Thymus (tissue), 11 donors: ENCODE measurements around the gene KPNA1. TPM values are rescaled to one million over a fixed set of nuclear protein-coding genes. Genes with fewer than 3 reads are reported as not detected.
"Not testable (repeated sequence)": the region's sequence is repeated elsewhere in the genome, so short reads cannot be mapped to it uniquely, and the experiment has no call there.

Experiments
- DNase-seq, 9 donors: peaks; one replicate each; pipeline ENCODE4 v3.0.0-alpha.2; 2013; ENCODE audit warnings: low spot score in 9 of 9, low read depth in 6 of 9, missing footprints in 1 of 9
- H3K27ac ChIP-seq, 2 donors: one replicate each; pipeline ENCODE4 v1.5.1; 2013; ENCODE audit warnings: control low read depth in 1 of 2, low read depth in 1 of 2, low read length in 1 of 2, mild to moderate bottlenecking in 1 of 2, moderate library complexity in 1 of 2
- H3K27me3 ChIP-seq, 2 donors: one replicate each; pipeline ENCODE4 v1.5.1; 2013; ENCODE audit warnings: low read length in 1 of 2; ENCODE audit not compliant: control insufficient read depth in 2 of 2, insufficient read depth in 1 of 2
- H3K36me3 ChIP-seq, 2 donors: one replicate each; pipeline ENCODE4 v1.5.1; 2013; ENCODE audit warnings: low read length in 1 of 2, mild to moderate bottlenecking in 1 of 2, moderate library complexity in 1 of 2; ENCODE audit not compliant: control insufficient read depth in 2 of 2, insufficient read depth in 2 of 2
- H3K4me1 ChIP-seq, 2 donors: one replicate each; pipeline ENCODE4 v1.5.1; 2013; ENCODE audit warnings: low read length in 2 of 2; ENCODE audit not compliant: control insufficient read depth in 2 of 2, insufficient read depth in 2 of 2
- H3K4me3 ChIP-seq, 2 donors: one replicate each; pipeline ENCODE4 v1.5.1; 2013; ENCODE audit warnings: low read length in 2 of 2, control low read depth in 1 of 2, mild to moderate bottlenecking in 1 of 2
- H3K9me3 ChIP-seq, 2 donors: one replicate each; pipeline ENCODE4 v1.5.1; 2013; ENCODE audit warnings: low read length in 1 of 2, mild to moderate bottlenecking in 1 of 2; ENCODE audit not compliant: control insufficient read depth in 2 of 2, insufficient read depth in 1 of 2
- WGBS: extraction: QIAGEN DNeasy Blood & Tissue Kit; methylation state at CpG from one replicate; pipeline ENCODE4 v1.1.7; 2013; 5-methylcytosine and 5-hydroxymethylcytosine counted together
- polyA plus RNA-seq: library from polyadenylated mRNA; stranded (reverse); fragments of 200-250 nt; gene quantifications from one replicate; pipeline ENCODE4 v1.2.3, GENCODE V29; 2013
- total RNA-seq: library from RNA; stranded (reverse); fragments of 120-200 nt; gene quantifications from one replicate; pipeline ENCODE4 v1.2.4, GENCODE V29; 2013
- donor health status: healthy.

The KPNA1 gene
- total and polyA plus RNA-seq, 2 donors: 14.2 to 19.8 TPM

- H3K4me1 ChIP-seq: peaks cover 6 to 8% of the 10 kb centered on the region in 2 donors
- WGBS: 21% methylated on average over 19 of the region's 19 CpGs
- H3K27ac ChIP-seq: peak overlapping the region; percentile 78 to 99
- peak in 2 of 9 donors; percentile 3 to 5 for DNase-seq
- no peaks in the 10 kb centered on the region for H3K27me3 ChIP-seq
- H3K4me3 ChIP-seq: peak overlapping the region; percentile 66 to 93
- no peaks in the 10 kb centered on the region for H3K9me3 ChIP-seq
- peaks cover 0 to 3% of the 10 kb centered on the region in 2 donors for H3K36me3 ChIP-seq
These were observed 1.2 kb downstream of the KPNA1 start for GRCh38 chr3:122513386-122514122.

DNA sequence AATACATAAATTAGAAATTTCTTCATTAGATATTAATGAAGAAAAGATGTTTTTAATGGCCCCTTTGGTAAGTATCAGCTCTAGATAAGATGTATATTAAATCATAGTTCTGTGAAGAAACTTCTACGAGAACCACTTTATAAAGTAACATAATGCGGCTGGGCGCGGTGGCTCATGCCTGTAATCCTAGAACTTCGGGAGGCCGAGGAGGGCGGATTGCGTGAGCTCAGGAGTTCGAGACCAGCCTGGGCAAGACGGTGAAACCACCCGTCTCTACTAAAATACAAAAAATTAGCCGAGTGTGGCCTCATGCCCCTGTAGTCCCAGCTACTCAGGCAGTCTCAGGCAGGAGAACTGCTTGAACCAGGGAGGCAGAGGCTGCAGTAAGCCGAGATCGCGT lies 2.5 kb downstream of the KPNA1 start:
- no peaks in the 10 kb centered on the region for H3K9me3 ChIP-seq
- H3K36me3 ChIP-seq: peaks cover 0 to 3% of the 10 kb centered on the region in 2 donors
- H3K27me3 ChIP-seq: no peaks in the 10 kb centered on the region
- no peak overlapping the region for H3K4me3 ChIP-seq
- no peak overlapping the region for H3K27ac ChIP-seq
- 97% methylated on average over 15 of the region's 15 CpGs for WGBS
- peaks cover 8 to 11% of the 10 kb centered on the region in 2 donors for H3K4me1 ChIP-seq
- no peak for DNase-seq

DNA sequence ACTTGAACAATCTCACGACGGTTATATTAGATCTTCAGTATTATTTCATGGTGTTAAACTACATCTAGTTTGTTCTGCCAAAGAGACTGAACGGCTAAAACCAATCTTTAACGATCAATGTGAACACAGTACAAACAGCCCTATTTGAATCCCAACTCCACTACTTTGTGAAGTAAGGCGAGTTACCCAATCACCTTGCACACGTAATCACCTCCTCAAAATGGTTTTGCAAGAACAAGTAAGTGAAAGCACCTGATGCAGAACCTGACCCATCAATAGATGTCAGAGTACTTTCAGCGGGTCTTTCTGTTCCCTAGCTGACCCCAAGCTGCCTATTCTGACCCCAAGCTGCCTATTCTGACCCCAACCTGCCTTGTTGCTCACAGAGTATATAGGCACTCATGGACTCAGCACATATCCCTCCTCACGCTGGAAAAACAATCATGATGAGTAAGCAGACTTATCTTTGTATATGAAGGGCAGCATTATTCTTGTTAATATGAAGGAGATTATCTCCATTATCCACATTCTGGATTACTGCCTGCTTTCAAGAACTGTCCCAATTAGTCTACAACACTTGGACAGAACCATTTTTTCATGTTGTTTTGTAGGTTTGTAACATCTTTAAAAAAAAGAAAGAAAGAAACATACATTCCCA lies 3.7 kb downstream of the KPNA1 start:
- WGBS: 94% methylated on average over 8 of the region's 8 CpGs
- no peak overlapping the region for H3K27ac ChIP-seq
- H3K36me3 ChIP-seq: peaks cover 0 to 3% of the 10 kb centered on the region in 2 donors
- H3K27me3 ChIP-seq: no peaks in the 10 kb centered on the region
- no peak overlapping the region for H3K4me3 ChIP-seq
- H3K9me3 ChIP-seq: no peaks in the 10 kb centered on the region
- peaks cover 8 to 11% of the 10 kb centered on the region in 2 donors for H3K4me1 ChIP-seq
- no peak for DNase-seq

- DNase-seq, H3K4me3 ChIP-seq, H3K27ac ChIP-seq, H3K9me3 ChIP-seq, H3K27me3 ChIP-seq, H3K36me3 ChIP-seq: not testable (repeated sequence)
- H3K4me1 ChIP-seq: peaks cover 5 to 11% of the 10 kb centered on the region in 2 donors
- WGBS: 97% methylated on average over 9 of the region's 9 CpGs
These were observed 5.8 kb downstream of the KPNA1 start for GRCh38 chr3:122508944-122509343.

- 67% methylated on average over 2 of the region's 2 CpGs for WGBS
- no peaks in the 10 kb centered on the region for H3K27me3 ChIP-seq
- H3K9me3 ChIP-seq: no peaks in the 10 kb centered on the region
- no peak overlapping the region for H3K27ac ChIP-seq
- no peak for DNase-seq
- H3K36me3 ChIP-seq: peaks cover 0 to 3% of the 10 kb centered on the region in 2 donors
- peaks cover under 1 to 6% of the 10 kb centered on the region in 2 donors for H3K4me1 ChIP-seq
- no peak overlapping the region for H3K4me3 ChIP-seq
These were observed 6.4 kb downstream of the KPNA1 start for GRCh38 chr3:122508135-122508914.

DNA sequence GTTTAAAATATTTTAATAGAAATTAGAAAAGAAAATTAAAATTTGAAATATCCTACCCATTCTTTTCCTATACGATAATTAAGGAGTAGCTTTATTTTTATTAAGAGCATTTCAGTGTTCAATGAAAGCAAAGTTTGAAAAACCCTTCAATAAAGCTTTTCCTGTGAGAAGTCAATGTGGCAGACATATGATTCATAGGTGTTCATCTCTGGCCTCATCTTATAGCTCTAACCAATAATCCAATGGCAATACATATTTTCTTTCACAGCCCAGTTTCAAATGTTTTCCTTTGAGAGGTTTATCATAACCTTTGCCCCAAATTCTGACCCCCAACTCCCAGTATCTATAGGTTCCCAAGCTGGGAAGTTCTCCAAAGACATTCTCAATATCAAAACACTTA lies 8.3 kb downstream of the KPNA1 start:
- no peaks in the 10 kb centered on the region for H3K9me3 ChIP-seq
- DNase-seq: no peak
- no peak overlapping the region for H3K27ac ChIP-seq
- H3K36me3 ChIP-seq: peaks cover 0 to 3% of the 10 kb centered on the region in 2 donors
- 99% methylated on average over 1 of the region's 1 CpG for WGBS
- H3K4me1 ChIP-seq: peaks cover 0 to 8% of the 10 kb centered on the region in 2 donors
- no peak overlapping the region for H3K4me3 ChIP-seq
- H3K27me3 ChIP-seq: no peaks in the 10 kb centered on the region

- Histone ChIP-seq H3K4me1 (peaks cover 0 to 8% of the 10 kb centered on the region in 2 donors), H3K27me3 (no peaks in the 10 kb centered on the region), H3K27ac (no peak overlapping the region), H3K36me3 (peaks cover 0 to under 1% of the 10 kb centered on the region in 2 donors), H3K9me3 (no peaks in the 10 kb centered on the region), H3K4me3 (no peak overlapping the region)
- WGBS: 80% methylated on average over 2 of the region's 2 CpGs
- DNase-seq: no peak
These were observed 9.1 kb downstream of the KPNA1 start for GRCh38 chr3:122505676-122506075.

DNA sequence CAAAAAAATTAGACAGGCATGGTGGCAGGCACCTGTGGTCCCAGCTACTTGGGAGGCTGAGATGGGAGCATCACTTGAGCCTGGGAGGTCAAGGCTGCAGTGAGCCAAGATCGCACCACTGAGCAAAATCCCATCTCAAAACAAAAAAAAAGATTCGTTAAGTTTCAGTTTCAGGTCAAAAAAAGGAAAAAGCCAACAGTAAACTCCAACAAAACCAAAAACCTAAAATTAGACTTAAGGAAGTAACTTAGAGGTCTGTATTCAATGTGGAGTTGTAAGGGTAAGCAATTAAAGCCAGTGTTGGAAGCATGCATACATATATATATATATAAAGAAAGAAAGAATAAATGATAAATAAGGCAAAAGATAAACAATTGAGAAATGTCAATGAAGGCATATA lies 11.8 kb downstream of the KPNA1 start:
- Histone ChIP-seq H3K27ac (no peak overlapping the region), H3K4me3 (no peak overlapping the region), H3K9me3 (no peaks in the 10 kb centered on the region), H3K4me1 (peaks cover 0 to 3% of the 10 kb centered on the region in 2 donors), H3K36me3 (no peaks in the 10 kb centered on the region), H3K27me3 (no peaks in the 10 kb centered on the region)
- no peak for DNase-seq
- 57% methylated on average over 2 of the region's 2 CpGs for WGBS

GRCh38 chr3:122502139-122502538 lies 12.6 kb downstream of the KPNA1 start:
- no peaks in the 10 kb centered on the region for H3K27me3 ChIP-seq
- peaks cover 0 to 3% of the 10 kb centered on the region in 2 donors for H3K4me1 ChIP-seq
- WGBS: 89% methylated on average over 2 of the region's 2 CpGs
- DNase-seq: no peak
- H3K27ac ChIP-seq: no peak overlapping the region
- H3K4me3 ChIP-seq: no peak overlapping the region
- H3K9me3 ChIP-seq: no peaks in the 10 kb centered on the region
- H3K36me3 ChIP-seq: no peaks in the 10 kb centered on the region
